ENCODE data around the gene XCL2. TPM values are rescaled to one million over a fixed set of nuclear protein-coding genes. Genes with fewer than 3 reads are reported as not detected.

XCL2 gene
- polyA plus RNA-seq, 4 donors, result 0.42 to 1.1 TPM; not detected in 2

- Histone ChIP-seq H3K4me3 (ENCODE audit: low read depth in 1 of 3, low read length in 3 of 3) (no peak overlapping the region), H3K27ac (ENCODE audit: low read depth in 1 of 3, low read length in 2 of 3) (no peak overlapping the region), H3K4me1 (ENCODE audit: control insufficient read depth in 3 of 3, insufficient read depth in 2 of 3, low read depth in 1 of 3, low read length in 2 of 3) (no peaks in the 10 kb centered on the region), H3K36me3 (ENCODE audit: control insufficient read depth in 3 of 3, insufficient read depth in 2 of 3, low read depth in 1 of 3, low read length in 3 of 3) (no peaks in the 10 kb centered on the region), H3K9me3 (ENCODE audit: control insufficient read depth in 2 of 2, insufficient read depth in 1 of 2, low read depth in 1 of 2, low read length in 1 of 2) (no peaks in the 10 kb centered on the region), H3K27me3 (ENCODE audit: control insufficient read depth in 3 of 3, insufficient read depth in 3 of 3, low read length in 3 of 3) (no peaks in the 10 kb centered on the region)
- WGBS, 3 donors, result 86 to 96% (median 90%) methylated on average over 6 of the region's 6 CpGs
- no peak for FAIRE-seq
- DNase-seq, result no peak
Measured at GRCh38 chr1:168506204-168506819, 37.5 kb downstream of the XCL2 start.

- DNase-seq (no peak), FAIRE-seq (no peak)
- no peaks in the 10 kb centered on the region for H3K27me3 ChIP-seq (ENCODE audit: control insufficient read depth in 3 of 3, insufficient read depth in 3 of 3, low read length in 3 of 3)
- WGBS, 3 donors, result 97 to 100% (median 98%) methylated on average over 1 of the region's 1 CpG
- no peak overlapping the region for H3K4me3 ChIP-seq (ENCODE audit: low read depth in 1 of 3, low read length in 3 of 3)
- H3K9me3 ChIP-seq (ENCODE audit: control insufficient read depth in 2 of 2, insufficient read depth in 1 of 2, low read depth in 1 of 2, low read length in 1 of 2), result no peaks in the 10 kb centered on the region
- H3K27ac ChIP-seq (ENCODE audit: low read depth in 1 of 3, low read length in 2 of 3), result no peak overlapping the region
- no peaks in the 10 kb centered on the region for H3K4me1 ChIP-seq (ENCODE audit: control insufficient read depth in 3 of 3, insufficient read depth in 2 of 3, low read depth in 1 of 3, low read length in 2 of 3)
- H3K36me3 ChIP-seq (ENCODE audit: control insufficient read depth in 3 of 3, insufficient read depth in 2 of 3, low read depth in 1 of 3, low read length in 3 of 3), result no peaks in the 10 kb centered on the region
Measured at GRCh38 chr1:168505006-168505405, 38.8 kb downstream of the XCL2 start.

- Histone ChIP-seq H3K27me3 (ENCODE audit: control insufficient read depth in 3 of 3, insufficient read depth in 3 of 3, low read length in 3 of 3) (no peaks in the 10 kb centered on the region), H3K27ac (ENCODE audit: low read depth in 1 of 3, low read length in 2 of 3) (no peak overlapping the region)
Measured at GRCh38 chr1:168504064-168504837, 39.5 kb downstream of the XCL2 start.

GRCh38 chr1:168499688-168500049 lies 44.1 kb downstream of the XCL2 start:
- Histone ChIP-seq H3K27ac (ENCODE audit: low read depth in 1 of 3, low read length in 2 of 3) (peak overlapping the region in 1 of 3 donors; percentile 80), H3K27me3 (ENCODE audit: control insufficient read depth in 3 of 3, insufficient read depth in 3 of 3, low read length in 3 of 3) (no peaks in the 10 kb centered on the region), H3K36me3 (ENCODE audit: control insufficient read depth in 3 of 3, insufficient read depth in 2 of 3, low read depth in 1 of 3, low read length in 3 of 3) (no peaks in the 10 kb centered on the region), H3K4me1 (ENCODE audit: control insufficient read depth in 3 of 3, insufficient read depth in 2 of 3, low read depth in 1 of 3, low read length in 2 of 3) (peaks cover 0 to 34% (median 0%) of the 10 kb centered on the region in 3 donors), H3K9me3 (ENCODE audit: control insufficient read depth in 2 of 2, insufficient read depth in 1 of 2, low read depth in 1 of 2, low read length in 1 of 2) (peaks cover 0 to 4% of the 10 kb centered on the region in 2 donors), H3K4me3 (ENCODE audit: low read depth in 1 of 3, low read length in 3 of 3) (no peak overlapping the region)
- 29 to 57% (median 35%) methylated on average over 2 of the region's 2 CpGs for WGBS, 3 donors
- DNase-seq (peak; percentile 15 to 44), FAIRE-seq (no peak)

More at GRCh38 chr1:168504064-168504837, 39.5 kb downstream of the XCL2 start:
- Histone ChIP-seq H3K4me3 (ENCODE audit: low read depth in 1 of 3, low read length in 3 of 3) (no peak overlapping the region), H3K9me3 (ENCODE audit: control insufficient read depth in 2 of 2, insufficient read depth in 1 of 2, low read depth in 1 of 2, low read length in 1 of 2) (no peaks in the 10 kb centered on the region), H3K4me1 (ENCODE audit: control insufficient read depth in 3 of 3, insufficient read depth in 2 of 3, low read depth in 1 of 3, low read length in 2 of 3) (peaks cover 0 to 2% (median 0%) of the 10 kb centered on the region in 3 donors), H3K36me3 (ENCODE audit: control insufficient read depth in 3 of 3, insufficient read depth in 2 of 3, low read depth in 1 of 3, low read length in 3 of 3) (no peaks in the 10 kb centered on the region)
- peak in 1 of 2 donors; percentile 31 for DNase-seq
- WGBS, 3 donors, result 61 to 75% (median 62%) methylated on average over 4 of the region's 4 CpGs
- no peak for FAIRE-seq

GRCh38 chr1:168498956-168499687 lies 44.7 kb downstream of the XCL2 start:
- 72 to 81% (median 81%) methylated on average over 4 of the region's 4 CpGs for WGBS, 3 donors
- no peaks in the 10 kb centered on the region for H3K36me3 ChIP-seq (ENCODE audit: control insufficient read depth in 3 of 3, insufficient read depth in 2 of 3, low read depth in 1 of 3, low read length in 3 of 3)
- H3K4me3 ChIP-seq (ENCODE audit: low read depth in 1 of 3, low read length in 3 of 3), result no peak overlapping the region
- FAIRE-seq (no peak), DNase-seq (no peak)
- H3K4me1 ChIP-seq (ENCODE audit: control insufficient read depth in 3 of 3, insufficient read depth in 2 of 3, low read depth in 1 of 3, low read length in 2 of 3), result peaks cover 0 to 34% (median 0%) of the 10 kb centered on the region in 3 donors
- H3K27ac ChIP-seq (ENCODE audit: low read depth in 1 of 3, low read length in 2 of 3), result peak overlapping the region in 1 of 3 donors; percentile 80
- peaks cover 0 to 4% of the 10 kb centered on the region in 2 donors for H3K9me3 ChIP-seq (ENCODE audit: control insufficient read depth in 2 of 2, insufficient read depth in 1 of 2, low read depth in 1 of 2, low read length in 1 of 2)
- no peaks in the 10 kb centered on the region for H3K27me3 ChIP-seq (ENCODE audit: control insufficient read depth in 3 of 3, insufficient read depth in 3 of 3, low read length in 3 of 3)

GRCh38 chr1:168498159-168498631 lies 45.6 kb downstream of the XCL2 start:
- WGBS, 3 donors, result 48 to 79% (median 79%) methylated on average over 2 of the region's 2 CpGs
- H3K36me3 ChIP-seq (ENCODE audit: control insufficient read depth in 3 of 3, insufficient read depth in 2 of 3, low read depth in 1 of 3, low read length in 3 of 3), result no peaks in the 10 kb centered on the region
- peaks cover 0 to 4% of the 10 kb centered on the region in 2 donors for H3K9me3 ChIP-seq (ENCODE audit: control insufficient read depth in 2 of 2, insufficient read depth in 1 of 2, low read depth in 1 of 2, low read length in 1 of 2)
- H3K27ac ChIP-seq (ENCODE audit: low read depth in 1 of 3, low read length in 2 of 3), result peak overlapping the region in 1 of 3 donors; percentile 80
- no peak overlapping the region for H3K4me3 ChIP-seq (ENCODE audit: low read depth in 1 of 3, low read length in 3 of 3)
- H3K4me1 ChIP-seq (ENCODE audit: control insufficient read depth in 3 of 3, insufficient read depth in 2 of 3, low read depth in 1 of 3, low read length in 2 of 3), result peaks cover 0 to 34% (median 0%) of the 10 kb centered on the region in 3 donors
- FAIRE-seq (no peak), DNase-seq (peak in 1 of 2 donors; percentile 53)
- no peaks in the 10 kb centered on the region for H3K27me3 ChIP-seq (ENCODE audit: control insufficient read depth in 3 of 3, insufficient read depth in 3 of 3, low read length in 3 of 3)

- Histone ChIP-seq H3K27me3 (ENCODE audit: control insufficient read depth in 3 of 3, insufficient read depth in 3 of 3, low read length in 3 of 3) (no peaks in the 10 kb centered on the region), H3K36me3 (ENCODE audit: control insufficient read depth in 3 of 3, insufficient read depth in 2 of 3, low read depth in 1 of 3, low read length in 3 of 3) (no peaks in the 10 kb centered on the region), H3K4me1 (ENCODE audit: control insufficient read depth in 3 of 3, insufficient read depth in 2 of 3, low read depth in 1 of 3, low read length in 2 of 3) (peaks cover 0 to 34% (median 0%) of the 10 kb centered on the region in 3 donors), H3K4me3 (ENCODE audit: low read depth in 1 of 3, low read length in 3 of 3) (no peak overlapping the region), H3K9me3 (ENCODE audit: control insufficient read depth in 2 of 2, insufficient read depth in 1 of 2, low read depth in 1 of 2, low read length in 1 of 2) (peaks cover 0 to 4% of the 10 kb centered on the region in 2 donors), H3K27ac (ENCODE audit: low read depth in 1 of 3, low read length in 2 of 3) (peak overlapping the region in 1 of 3 donors; percentile 80)
- DNase-seq (peak in 1 of 2 donors; percentile 54), FAIRE-seq (no peak)
- 84 to 89% (median 86%) methylated on average over 3 of the region's 3 CpGs for WGBS, 3 donors
Measured at GRCh38 chr1:168497376-168497950, 46.3 kb downstream of the XCL2 start.

Measured in small intestine (tissue), 7 donors.